ENCODE data around the gene NUP133.

DNA sequence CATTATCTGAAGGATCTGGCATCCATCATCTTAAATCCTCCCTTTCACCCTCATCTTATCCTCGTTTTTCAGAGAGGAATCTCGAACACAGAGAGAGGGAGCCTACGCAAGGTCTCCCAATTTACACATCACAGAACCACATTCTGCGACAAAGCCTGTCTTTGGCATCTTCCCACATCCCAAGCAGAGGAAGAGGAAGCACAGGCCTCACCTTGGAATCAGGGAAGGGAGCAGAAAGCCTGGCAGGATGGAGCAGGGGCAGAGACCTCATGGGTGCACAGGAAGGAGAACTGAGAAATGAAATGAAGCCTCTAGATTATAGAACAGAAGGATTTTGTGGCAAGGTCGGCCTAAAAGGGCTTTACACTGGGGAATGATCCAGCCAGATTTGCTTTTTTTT, 44.6 kb upstream of the NUP133 start:
- TF ChIP-seq POLR2A (IDR thresholded peaks at IDR 0.05; ENCODE audit: low read depth, low read length) (no peak), POU2F2 (IDR thresholded peaks at IDR 0.05; ENCODE audit: low read depth, low read length) (no peak), POLR2AphosphoS5 (IDR thresholded peaks at IDR 0.05; ENCODE audit: low read depth, low read length) (no peak), SPI1 (IDR thresholded peaks at IDR 0.05; ENCODE audit: low read depth, low read length) (no peak)

Data from GM12891 (cell line).